HUES6 (cell line): ENCODE results near the gene SND1.

ENCODE experiments used
- H3K27ac ChIP-seq: 2 replicates; pipeline ENCODE4 v1.7.0; 2013; ENCODE audit warnings: low read depth, mild to moderate bottlenecking, low read length, inconsistent platforms
- H3K27me3 ChIP-seq: 2 replicates; pipeline ENCODE4 v1.6.1; 2013; ENCODE audit warnings: low read length; ENCODE audit not compliant: control insufficient read depth, insufficient read depth
- H3K36me3 ChIP-seq: 2 replicates; pipeline ENCODE4 v1.6.1; 2013; ENCODE audit warnings: low read length; ENCODE audit not compliant: control insufficient read depth, insufficient read depth
- H3K4me1 ChIP-seq: 2 replicates; pipeline ENCODE4 v1.6.1; 2013; ENCODE audit warnings: low read length; ENCODE audit not compliant: control insufficient read depth, insufficient read depth
- H3K4me3 ChIP-seq: 2 replicates; pipeline ENCODE4 v1.5.1; 2013; ENCODE audit warnings: low read depth, low read length
- H3K9ac ChIP-seq: one replicate; pipeline ENCODE4 v1.6.1; 2013; ENCODE audit warnings: mild to moderate bottlenecking, low read length
- H3K9me3 ChIP-seq: 2 replicates; pipeline ENCODE4 v1.6.1; 2013; ENCODE audit warnings: low read depth, low read length; ENCODE audit not compliant: control insufficient read depth, insufficient read depth

Gene SND1

DNA sequence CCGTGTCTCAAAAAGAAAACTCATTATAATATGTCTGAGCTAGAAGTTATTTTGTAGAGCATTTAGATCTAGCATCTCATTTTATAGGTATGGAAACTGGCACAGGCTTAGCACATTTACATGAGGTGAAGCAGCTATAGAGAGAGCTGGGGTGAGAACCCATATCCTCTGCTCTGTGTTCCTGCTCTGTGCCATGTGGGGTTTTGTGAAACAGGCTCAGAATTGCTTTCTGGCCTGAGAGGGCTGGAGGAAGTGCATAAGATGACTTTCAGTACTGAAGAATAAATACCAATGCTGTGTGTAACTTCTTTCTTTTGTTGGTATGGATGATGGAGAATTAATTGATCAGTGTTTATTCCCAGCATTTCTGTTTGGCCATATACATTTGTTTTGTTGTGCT, 220.1 kb downstream of the SND1 start:
- no peak overlapping the region for H3K9ac ChIP-seq
- no peaks in the 10 kb centered on the region for H3K9me3 ChIP-seq
- H3K4me3 ChIP-seq: no peak overlapping the region
- H3K36me3 ChIP-seq: no peaks in the 10 kb centered on the region
- H3K27me3 ChIP-seq: no peaks in the 10 kb centered on the region
- H3K27ac ChIP-seq: no peak overlapping the region
- H3K4me1 ChIP-seq: peaks cover 4% of the 10 kb centered on the region; the same call in 1 of the 2 replicates

GRCh38 chr7:127873151-127873550, 221.2 kb downstream of the SND1 start:
- Histone ChIP-seq H3K27me3 (no peaks in the 10 kb centered on the region), H3K27ac (no peak overlapping the region), H3K4me1 (no peaks in the 10 kb centered on the region)

GRCh38 chr7:127873715-127874636, 222.0 kb downstream of the SND1 start:
- no peak overlapping the region for H3K9ac ChIP-seq
- no peak overlapping the region for H3K4me3 ChIP-seq
- no peaks in the 10 kb centered on the region for H3K9me3 ChIP-seq
- no peaks in the 10 kb centered on the region for H3K36me3 ChIP-seq
- no peaks in the 10 kb centered on the region for H3K27me3 ChIP-seq
- no peaks in the 10 kb centered on the region for H3K4me1 ChIP-seq
- no peak overlapping the region for H3K27ac ChIP-seq

More at GRCh38 chr7:127873151-127873550, 221.2 kb downstream of the SND1 start:
- H3K9me3 ChIP-seq: no peaks in the 10 kb centered on the region
- no peaks in the 10 kb centered on the region for H3K36me3 ChIP-seq
- H3K4me3 ChIP-seq: no peak overlapping the region
- no peak overlapping the region for H3K9ac ChIP-seq

GRCh38 chr7:127874951-127875608, 223.1 kb downstream of the SND1 start:
- H3K36me3 ChIP-seq: no peaks in the 10 kb centered on the region
- no peaks in the 10 kb centered on the region for H3K27me3 ChIP-seq
- no peak overlapping the region for H3K27ac ChIP-seq
- H3K4me3 ChIP-seq: no peak overlapping the region
- H3K9ac ChIP-seq: no peak overlapping the region
- peaks cover 4% of the 10 kb centered on the region; the same call in 1 of the 2 replicates for H3K4me1 ChIP-seq
- no peaks in the 10 kb centered on the region for H3K9me3 ChIP-seq

DNA sequence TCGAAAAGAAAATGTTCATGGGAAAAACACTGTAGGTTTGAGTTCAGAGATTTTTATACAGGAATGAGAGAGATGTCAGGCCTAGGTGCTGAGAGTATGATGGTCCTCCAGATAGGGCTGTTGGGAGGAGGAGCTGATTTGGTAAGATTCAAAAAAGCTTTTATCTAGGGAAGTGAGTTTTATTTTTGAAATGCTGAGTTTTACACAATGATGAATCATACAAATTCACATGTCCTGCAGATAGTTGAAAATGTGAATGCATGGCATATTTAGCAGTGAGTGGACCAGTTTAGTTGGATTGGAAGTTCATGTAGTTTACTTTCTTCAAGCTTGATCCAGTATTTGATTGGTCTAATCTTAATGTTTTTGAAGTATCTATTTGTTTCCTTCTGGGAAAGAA, 224.4 kb downstream of the SND1 start:
- Histone ChIP-seq H3K4me3 (no peak overlapping the region), H3K9ac (no peak overlapping the region), H3K9me3 (no peaks in the 10 kb centered on the region), H3K27ac (no peak overlapping the region), H3K36me3 (no peaks in the 10 kb centered on the region), H3K27me3 (no peaks in the 10 kb centered on the region), H3K4me1 (peaks cover 10% of the 10 kb centered on the region; the same call in 1 of the 2 replicates)

GRCh38 chr7:127877951-127878350, 226.0 kb downstream of the SND1 start:
- Histone ChIP-seq H3K9me3 (no peaks in the 10 kb centered on the region), H3K9ac (no peak overlapping the region), H3K4me3 (no peak overlapping the region), H3K27me3 (no peaks in the 10 kb centered on the region), H3K36me3 (no peaks in the 10 kb centered on the region), H3K27ac (no peak overlapping the region), H3K4me1 (peaks cover 10% of the 10 kb centered on the region; the same call in 1 of the 2 replicates)

DNA sequence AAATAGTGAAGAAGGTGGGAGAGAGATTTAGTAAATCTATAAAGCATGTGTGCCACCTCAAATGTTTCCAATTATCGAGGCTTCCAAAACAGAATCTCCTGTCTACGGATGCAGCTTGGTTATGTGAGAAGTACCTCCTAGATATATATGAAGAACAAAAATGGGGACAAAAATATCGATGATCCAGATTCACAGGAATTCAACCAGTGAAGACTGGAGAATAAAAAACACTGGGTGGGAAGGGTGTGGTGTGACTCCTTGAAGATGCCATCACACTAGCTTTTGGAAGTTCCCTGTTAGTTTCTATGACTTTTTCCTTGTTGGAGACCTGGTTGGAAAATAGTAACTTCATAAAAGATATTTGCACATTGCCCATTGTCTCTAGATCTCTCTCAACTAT, 226.8 kb downstream of the SND1 start:
- H3K36me3 ChIP-seq: no peaks in the 10 kb centered on the region
- peaks cover 10% of the 10 kb centered on the region; the same call in 1 of the 2 replicates for H3K4me1 ChIP-seq
- H3K9ac ChIP-seq: no peak overlapping the region

GRCh38 chr7:127879436-127879835, 227.4 kb downstream of the SND1 start:
- Histone ChIP-seq H3K4me3 (no peak overlapping the region), H3K27me3 (no peaks in the 10 kb centered on the region), H3K4me1 (peaks cover 10% of the 10 kb centered on the region; the same call in 1 of the 2 replicates), H3K36me3 (no peaks in the 10 kb centered on the region), H3K9me3 (no peaks in the 10 kb centered on the region), H3K9ac (no peak overlapping the region), H3K27ac (no peak overlapping the region)

More for the DNA sequence above, 226.8 kb downstream of the SND1 start:
- Histone ChIP-seq H3K9me3 (no peaks in the 10 kb centered on the region), H3K27ac (no peak overlapping the region), H3K4me3 (no peak overlapping the region), H3K27me3 (no peaks in the 10 kb centered on the region)

- Histone ChIP-seq H3K9ac (no peak overlapping the region), H3K27me3 (no peaks in the 10 kb centered on the region), H3K36me3 (no peaks in the 10 kb centered on the region), H3K4me1 (peaks cover 11% of the 10 kb centered on the region; the same call in 1 of the 2 replicates), H3K27ac (no peak overlapping the region), H3K4me3 (no peak overlapping the region), H3K9me3 (no peaks in the 10 kb centered on the region)
Measured at GRCh38 chr7:127879942-127880341, 227.9 kb downstream of the SND1 start.

DNA sequence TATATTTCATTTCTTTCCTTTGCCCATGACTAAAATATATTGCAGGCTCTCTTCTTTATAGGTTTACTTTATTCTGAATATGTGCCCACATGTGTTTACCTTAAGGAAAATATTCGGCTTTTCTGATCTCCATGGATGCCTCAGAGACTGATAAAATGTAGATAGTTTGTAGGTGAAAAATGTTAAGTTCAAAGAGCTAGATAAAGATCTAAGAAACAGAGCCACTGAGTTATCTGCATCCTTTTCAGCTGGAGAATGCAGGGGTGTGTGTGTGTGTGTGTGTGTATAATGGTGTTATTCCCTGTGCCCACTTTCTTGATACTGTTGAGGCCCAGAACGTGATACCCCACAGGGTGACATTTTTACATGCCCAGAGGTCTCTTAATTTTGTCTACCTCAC, 228.5 kb downstream of the SND1 start:
- Histone ChIP-seq H3K9ac (no peak overlapping the region), H3K4me3 (no peak overlapping the region)

GRCh38 chr7:127881564-127881963, 229.6 kb downstream of the SND1 start:
- H3K4me1 ChIP-seq: peaks cover 27% of the 10 kb centered on the region; the same call in 1 of the 2 replicates
- no peak overlapping the region for H3K4me3 ChIP-seq

More for the DNA sequence above, 228.5 kb downstream of the SND1 start:
- H3K36me3 ChIP-seq: no peaks in the 10 kb centered on the region
- H3K4me1 ChIP-seq: peaks cover 16% of the 10 kb centered on the region; the same call in 1 of the 2 replicates
- H3K27ac ChIP-seq: no peak overlapping the region
- no peaks in the 10 kb centered on the region for H3K9me3 ChIP-seq
- H3K27me3 ChIP-seq: no peaks in the 10 kb centered on the region

More at GRCh38 chr7:127881564-127881963, 229.6 kb downstream of the SND1 start:
- Histone ChIP-seq H3K9ac (no peak overlapping the region), H3K9me3 (no peaks in the 10 kb centered on the region), H3K27ac (no peak overlapping the region), H3K36me3 (no peaks in the 10 kb centered on the region), H3K27me3 (no peaks in the 10 kb centered on the region)
